Neutrophil (primary cell): ENCODE results near the gene SMIM24.

Experiments used
- H3K27ac ChIP-seq: fragments of 200-600 bp; sonication (generic); 2 replicates; pipeline ENCODE4 v1.5.1; 2016; ENCODE audit warnings: mild to moderate bottlenecking, moderate library complexity
- H3K27me3 ChIP-seq: fragments of 200-600 bp; sonication (generic); 2 replicates; pipeline ENCODE4 v1.6.0; 2016; ENCODE audit warnings: mild to moderate bottlenecking
- H3K36me3 ChIP-seq: fragments of 200-600 bp; sonication (generic); 2 replicates; pipeline ENCODE4 v1.5.1; 2017
- H3K4me1 ChIP-seq, 2 experiments: fragments of 200-600 bp in 1 of 2; sonication (generic) in 1 of 2; 1 replicate in 1 of 2; 2 replicates in 1 of 2; pipeline versions ENCODE4 v1.5.1 to v1.6.1; 2013 to 2016; ENCODE audit warnings: low read depth in 1 of 2, low read length in 1 of 2, mild to moderate bottlenecking in 1 of 2, moderate library complexity in 1 of 2; ENCODE audit not compliant: control insufficient read depth in 1 of 2, insufficient read depth in 1 of 2
- H3K4me3 ChIP-seq, 2 experiments: fragments of 200-600 bp in 1 of 2; sonication (generic) in 1 of 2; 1 replicate in 1 of 2; 2 replicates in 1 of 2; pipeline ENCODE4 v1.5.1; 2013 to 2016; ENCODE audit warnings: low read depth in 1 of 2, low read length in 1 of 2, mild to moderate bottlenecking in 1 of 2, moderate library complexity in 1 of 2
- H3K9me3 ChIP-seq: fragments of 200-600 bp; sonication (generic); 2 replicates; pipeline ENCODE4 v1.5.1; 2016
- CTCF ChIP-seq: fragments of 200-600 bp; sonication (generic); IDR thresholded peaks from 2 replicates; pipeline ENCODE4 v1.5.1; 2016; ENCODE audit warnings: antibody characterized with exemption

The SMIM24 gene

GRCh38 chr19:3497757-3498520 lies 17.6 kb upstream of the SMIM24 start:
- no peak for TF ChIP-seq CTCF
- Histone ChIP-seq H3K36me3 (peaks cover 11% of the 10 kb centered on the region), H3K9me3 (no peaks in the 10 kb centered on the region), H3K27me3 (no peaks in the 10 kb centered on the region), H3K4me3 (no peak overlapping the region), H3K4me1 (peaks cover 13 to 17% of the 10 kb centered on the region in 2 experiments), H3K27ac (no peak overlapping the region)

GRCh38 chr19:3496392-3497273 lies 16.3 kb upstream of the SMIM24 start:
- TF ChIP-seq CTCF = no peak
- H3K27ac ChIP-seq = no peak overlapping the region
- H3K27me3 ChIP-seq = no peaks in the 10 kb centered on the region
- H3K4me3 ChIP-seq = no peak overlapping the region
- peaks cover 13% of the 10 kb centered on the region for H3K36me3 ChIP-seq
- peaks cover 13 to 17% of the 10 kb centered on the region in 2 experiments for H3K4me1 ChIP-seq
- H3K9me3 ChIP-seq = no peaks in the 10 kb centered on the region

- no peak for TF ChIP-seq CTCF
- H3K36me3 ChIP-seq = peaks cover 24% of the 10 kb centered on the region
- no peak overlapping the region for H3K27ac ChIP-seq
These were observed 14.2 kb upstream of the SMIM24 start for GRCh38 chr19:3494559-3494958.

GRCh38 chr19:3494051-3494450 lies 13.7 kb upstream of the SMIM24 start:
- H3K27ac ChIP-seq = no peak overlapping the region
- peaks cover 24% of the 10 kb centered on the region for H3K36me3 ChIP-seq
- no peaks in the 10 kb centered on the region for H3K9me3 ChIP-seq
- no peaks in the 10 kb centered on the region for H3K4me1 ChIP-seq
- H3K27me3 ChIP-seq = no peaks in the 10 kb centered on the region
- H3K4me3 ChIP-seq = no peak overlapping the region
- no peak for TF ChIP-seq CTCF

More at GRCh38 chr19:3494559-3494958, 14.2 kb upstream of the SMIM24 start:
- Histone ChIP-seq H3K9me3 (no peaks in the 10 kb centered on the region), H3K4me1 (peaks cover 0 to under 1% of the 10 kb centered on the region in 2 experiments), H3K4me3 (no peak overlapping the region), H3K27me3 (no peaks in the 10 kb centered on the region)

- no peaks in the 10 kb centered on the region for H3K4me1 ChIP-seq
- no peak overlapping the region for H3K4me3 ChIP-seq
- H3K27ac ChIP-seq = no peak overlapping the region
- no peak for TF ChIP-seq CTCF
- H3K27me3 ChIP-seq = no peaks in the 10 kb centered on the region
- H3K36me3 ChIP-seq = peaks cover 24% of the 10 kb centered on the region
- H3K9me3 ChIP-seq = no peaks in the 10 kb centered on the region
These were observed 13.3 kb upstream of the SMIM24 start for GRCh38 chr19:3493651-3494050.
